NCI-H2227 (cell line): Measurements from ENCODE around the gene TOR2A.
"Not testable (repeated sequence)": the region's sequence is repeated elsewhere in the genome, so short reads cannot be mapped to it uniquely, and the experiment has no call there.

ENCODE experiments used
- DNase-seq: peaks from one replicate; lab custom pipeline; 2025; ENCODE audit not compliant: unreplicated experiment; lab: John Stamatoyannopoulos, UW

The TOR2A gene

GRCh38 chr9:127734747-127735529, at the start of gene TOR2A:
Gene TOR2A, minus strand, starts transcription at chr9:127735294. Its CDS starts 24 bp downstream, at chr9:127735270.
- peak; percentile 97 for DNase-seq

GRCh38 chr9:127783111-127784008, 48.3 kb upstream of the TOR2A start:
- no peak for DNase-seq

- no peak for DNase-seq
Measured at GRCh38 chr9:127781806-127782205, 46.7 kb upstream of the TOR2A start.

DNA sequence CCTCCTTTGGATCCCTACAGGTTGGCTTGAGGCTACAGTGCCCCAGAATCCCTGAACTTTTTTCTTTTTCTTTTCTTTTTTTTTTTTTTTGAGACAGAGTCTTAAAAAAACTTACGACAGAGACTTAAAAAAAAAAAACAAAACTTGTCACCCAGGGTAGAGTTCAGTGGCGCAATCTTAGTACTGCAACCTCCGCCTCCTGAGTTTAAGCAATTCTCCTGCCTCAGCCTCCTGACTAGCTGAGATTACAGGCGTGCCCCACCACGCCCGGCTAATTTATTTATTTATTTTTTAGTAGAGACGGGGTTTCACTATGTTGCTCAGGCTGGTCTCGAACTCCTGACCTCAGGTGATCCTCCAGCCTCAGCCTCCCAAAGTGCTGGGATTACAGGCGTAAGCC, 45.8 kb upstream of the TOR2A start:
- not testable (repeated sequence) for DNase-seq

GRCh38 chr9:127780126-127780885, 45.2 kb upstream of the TOR2A start:
- DNase-seq, result no peak

- no peak for DNase-seq
Measured at GRCh38 chr9:127779136-127779981, 44.3 kb upstream of the TOR2A start.

- no peak for DNase-seq
Measured at GRCh38 chr9:127778280-127779135, 43.4 kb upstream of the TOR2A start, which contains the start of gene SH2D3C. Gene SH2D3C, minus strand, starts transcription at chr9:127778666. Its CDS starts 39 bp downstream, at chr9:127778627.

DNA sequence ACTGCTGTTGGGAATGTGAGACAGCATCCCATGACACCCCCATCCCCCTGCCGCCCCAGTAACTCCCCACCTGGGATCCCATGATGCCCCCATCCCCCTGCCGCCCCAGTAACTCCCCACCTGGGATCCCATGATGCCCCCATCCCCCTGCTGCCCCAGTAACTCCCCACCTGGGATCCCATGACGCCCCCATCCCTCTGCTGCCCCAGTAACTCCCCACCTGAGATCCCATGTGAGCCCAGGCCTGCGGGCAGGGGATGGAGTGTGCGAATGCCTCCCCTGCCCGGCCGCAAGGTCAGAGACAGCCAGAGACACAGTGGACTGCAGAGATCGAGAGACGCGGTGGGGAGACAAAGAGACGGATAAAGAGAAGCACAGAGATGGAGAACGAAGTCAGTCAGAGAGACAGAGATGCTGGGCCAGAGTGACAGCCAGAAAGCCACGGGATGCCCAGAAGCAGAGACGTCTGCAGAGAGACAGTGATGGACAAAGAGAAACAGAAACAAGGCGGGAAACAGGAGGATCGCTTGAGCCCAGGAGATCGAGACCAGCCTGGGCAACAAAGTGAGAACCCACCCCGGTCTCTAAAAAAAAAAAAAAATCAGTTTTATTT, 42.4 kb upstream of the TOR2A start:
- no peak for DNase-seq

GRCh38 chr9:127776924-127777289, 41.8 kb upstream of the TOR2A start:
- no peak for DNase-seq

DNA sequence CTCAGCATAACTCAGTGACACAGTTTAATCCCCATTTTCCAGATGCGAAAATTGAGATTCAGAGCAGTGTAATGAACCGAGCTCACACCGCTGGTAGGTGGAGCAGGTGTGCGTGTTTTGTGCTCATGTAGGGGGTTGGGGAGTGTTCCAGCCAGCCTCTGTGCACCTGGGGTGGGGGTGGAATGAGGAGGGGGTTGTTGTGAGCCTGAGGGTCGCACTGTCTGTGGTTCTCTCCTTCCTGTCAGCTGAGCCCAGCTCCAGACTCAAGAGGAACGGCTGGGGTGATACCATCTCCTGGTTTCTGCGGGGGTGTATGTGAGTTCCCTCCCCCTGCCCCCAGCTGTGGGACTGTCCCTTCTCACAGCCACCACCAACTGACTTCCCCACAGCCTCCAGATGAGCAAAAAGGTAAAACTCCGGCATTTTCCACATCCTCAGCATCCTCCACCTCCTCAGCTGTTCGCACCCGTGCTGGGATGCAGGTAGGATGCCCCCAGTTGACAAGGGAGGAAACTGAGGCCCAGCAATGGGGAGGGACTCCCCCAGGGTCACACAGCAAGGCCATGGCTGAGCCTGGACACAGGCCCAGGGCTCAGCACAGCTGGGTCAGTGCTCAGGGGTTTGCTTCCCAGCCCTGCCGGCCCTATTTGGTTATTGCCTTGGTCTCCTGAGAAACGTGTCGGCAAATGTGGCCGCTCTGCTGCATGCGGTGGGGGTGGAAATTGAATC, 41.3 kb upstream of the TOR2A start:
- peak; percentile 34 for DNase-seq

DNA sequence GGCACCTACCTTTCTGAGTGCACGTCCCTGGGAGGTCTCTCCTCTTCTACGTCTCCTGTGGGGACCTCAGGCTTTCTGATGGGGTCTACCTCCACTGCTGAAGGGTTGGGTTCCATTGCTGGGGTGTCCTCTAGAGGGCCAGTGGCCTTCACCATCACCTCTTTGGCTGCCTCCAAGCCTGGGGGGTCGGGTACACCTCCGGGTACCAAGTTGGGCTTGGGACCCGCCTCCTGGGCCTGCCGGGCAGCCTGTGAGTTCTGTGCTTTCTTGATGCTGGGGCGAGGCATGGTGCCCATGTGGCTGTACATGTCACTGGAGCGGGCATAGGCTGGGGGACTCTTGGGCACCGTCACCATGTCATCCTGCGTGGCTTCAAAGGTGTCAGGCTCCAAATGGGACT, 38.9 kb upstream of the TOR2A start:
- DNase-seq, result no peak

- DNase-seq, result no peak
Measured at GRCh38 chr9:127773272-127773671, 38.2 kb upstream of the TOR2A start.

- no peak for DNase-seq
Measured at GRCh38 chr9:127772603-127773002, 37.5 kb upstream of the TOR2A start.

GRCh38 chr9:127771570-127772189, 36.6 kb upstream of the TOR2A start:
- no peak for DNase-seq

GRCh38 chr9:127770905-127771569, 35.9 kb upstream of the TOR2A start:
- DNase-seq, result peak; percentile 96

DNA sequence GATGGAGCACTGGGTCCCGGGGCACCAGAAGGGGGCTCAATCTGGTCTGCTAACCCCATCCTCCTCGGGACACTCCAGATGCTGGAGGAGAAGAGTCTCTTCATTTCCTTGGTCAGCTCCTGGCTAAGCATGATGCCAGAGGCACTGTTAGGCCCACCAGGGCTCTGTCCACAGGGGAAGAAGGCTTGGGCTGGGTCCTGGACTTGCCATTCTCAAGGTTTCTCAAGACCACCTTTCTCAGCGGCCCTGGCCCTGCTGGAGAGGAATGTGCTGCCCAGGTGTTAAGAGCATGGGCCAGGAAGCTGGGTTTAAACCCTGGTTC, 35.5 kb upstream of the TOR2A start:
- no peak for DNase-seq

- DNase-seq, result no peak
Measured at GRCh38 chr9:127769929-127770582, 35.0 kb upstream of the TOR2A start.
